WTC11 (cell line): ENCODE data around the gene BDH2. TPM values are rescaled to one million over a fixed set of nuclear protein-coding genes. Genes with fewer than 3 reads are reported as not detected.

ENCODE experiments used
- ATAC-seq: fragments of 200-7000 bp; cut with Tn5 transposase; 2 replicates; pipeline ENCODE4 v1.10.0; 2021; ENCODE audit warnings: mild to moderate bottlenecking, moderate library complexity
- CTCF ChIA-PET: fragments of 300-600 bp; sonication (Branson Sonifier 250); formaldehyde crosslinking; loops from one replicate; lab custom pipeline; 2021; ENCODE audit warnings: antibody characterized with exemption; lab: Charles Lee
- POLR2A ChIA-PET: fragments of 350-600 bp; sonication (Branson Sonifier 250); formaldehyde crosslinking; loops from one replicate; lab custom pipeline; 2021; ENCODE audit warnings: antibody characterized with exemption; lab: Charles Lee
- DNase-seq: peaks from one replicate; pipeline ENCODE4 v3.0.0; 2021; ENCODE audit warnings: low spot score
- H3K27ac Mint-ChIP-seq: 2 replicates; pipeline ENCODE4 v1.8.0; 2021; ENCODE audit warnings: mixed read lengths
- H3K27me3 Mint-ChIP-seq: 2 replicates; pipeline ENCODE4 v1.8.0; 2021; ENCODE audit warnings: low read depth, mild to moderate bottlenecking, moderate library complexity, mixed read lengths
- H3K36me3 Mint-ChIP-seq: 2 replicates; pipeline ENCODE4 v1.8.0; 2021; ENCODE audit warnings: mixed read lengths
- H3K4me1 Mint-ChIP-seq: 2 replicates; pipeline ENCODE4 v1.8.0; 2022; ENCODE audit warnings: mixed read lengths
- H3K4me3 Mint-ChIP-seq: 2 replicates; pipeline ENCODE4 v1.8.0; 2021; ENCODE audit warnings: mild to moderate bottlenecking, moderate library complexity, mixed read lengths
- H3K9me3 Mint-ChIP-seq: 2 replicates; pipeline ENCODE4 v1.8.0; 2021; ENCODE audit warnings: mixed read lengths
- AFF4 ChIP-seq: sonication (generic); formaldehyde crosslinking; IDR thresholded peaks from 2 replicates; pipeline ENCODE4 v1.8.1; 2023; ENCODE audit warnings: mild to moderate bottlenecking, missing genetic modification reagents, borderline replicate concordance
- ATF1 ChIP-seq: sonication (generic); formaldehyde crosslinking; IDR thresholded peaks from 2 replicates; pipeline ENCODE4 v1.8.1; 2023; ENCODE audit warnings: mild to moderate bottlenecking, moderate library complexity, missing genetic modification reagents
- ATF3 ChIP-seq: sonication (generic); formaldehyde crosslinking; conservative IDR thresholded peaks from 2 replicates; pipeline ENCODE4 v1.8.1; 2022; ENCODE audit warnings: mild to moderate bottlenecking, missing genetic modification reagents
- CBFB ChIP-seq: sonication (generic); formaldehyde crosslinking; IDR thresholded peaks from 2 replicates; pipeline ENCODE4 v1.8.1; 2022; ENCODE audit warnings: mild to moderate bottlenecking, low read depth, missing genetic modification reagents
- FOXP1 ChIP-seq: sonication (generic); formaldehyde crosslinking; IDR thresholded peaks from 2 replicates; pipeline ENCODE4 v1.8.0; 2022; ENCODE audit warnings: missing genetic modification reagents, mild to moderate bottlenecking, moderate library complexity, borderline replicate concordance
- GRHL2 ChIP-seq: fragments of 250-450 bp; sonication (Bioruptor Pico); IDR thresholded peaks from 2 replicates; pipeline ENCODE4 v1.8.0; 2022; ENCODE audit warnings: mild to moderate bottlenecking, moderate library complexity; ENCODE audit not compliant: insufficient replicate concordance, severe bottlenecking
- GTF2I ChIP-seq: fragments of 250-450 bp; sonication (Bioruptor Pico); conservative IDR thresholded peaks from 2 replicates; pipeline ENCODE4 v1.4.0; 2021; ENCODE audit warnings: mild to moderate bottlenecking
- MLX ChIP-seq: sonication (generic); formaldehyde crosslinking; IDR thresholded peaks from 2 replicates; pipeline ENCODE4 v1.8.1; 2023; ENCODE audit warnings: mild to moderate bottlenecking, missing genetic modification reagents, moderate library complexity
- OVOL2 ChIP-seq: fragments of 250-450 bp; sonication (Bioruptor Pico); IDR thresholded peaks from 2 replicates; pipeline ENCODE4 v1.9.0; 2021; ENCODE audit warnings: mild to moderate bottlenecking, borderline replicate concordance
- RELA ChIP-seq: sonication (generic); formaldehyde crosslinking; IDR thresholded peaks from 2 replicates; pipeline ENCODE4 v1.8.1; 2022; ENCODE audit warnings: missing genetic modification reagents, mild to moderate bottlenecking, borderline replicate concordance
- SMAD3 ChIP-seq: sonication (generic); formaldehyde crosslinking; IDR thresholded peaks from 2 replicates; pipeline ENCODE4 v1.8.0; 2022; ENCODE audit warnings: missing genetic modification reagents, mild to moderate bottlenecking, borderline replicate concordance
- USF1 ChIP-seq: sonication (generic); formaldehyde crosslinking; IDR thresholded peaks from 2 replicates; pipeline ENCODE4 v1.8.0; 2022; ENCODE audit warnings: mild to moderate bottlenecking, missing genetic modification reagents
- ZBTB21 ChIP-seq: sonication (generic); formaldehyde crosslinking; IDR thresholded peaks from 2 replicates; pipeline ENCODE4 v1.8.1; 2023; ENCODE audit warnings: mild to moderate bottlenecking, missing genetic modification reagents, borderline replicate concordance
- ZNF121 ChIP-seq: sonication (generic); formaldehyde crosslinking; IDR thresholded peaks from 2 replicates; pipeline ENCODE4 v1.8.0; 2023; ENCODE audit warnings: missing genetic modification reagents
- ZNF425 ChIP-seq: fragments of 250-450 bp; sonication (Bioruptor Pico); conservative IDR thresholded peaks from 2 replicates; pipeline ENCODE4 v1.9.0; 2021; ENCODE audit warnings: mild to moderate bottlenecking
- total RNA-seq: library from RNA; stranded (reverse); gene quantifications from 3 replicates; pipeline ENCODE4 v1.2.3, GENCODE V29; 2021

The BDH2 gene
- total RNA-seq, 1 experiment from 2014 or later, result 39.6 TPM

- TF ChIP-seq ZNF425 (CRISPR knock-in tag) (no peak), ZNF121 (CRISPR knock-in tag) (no peak), OVOL2 (CRISPR knock-in tag) (no peak), USF1 (CRISPR knock-in tag) (no peak)
Observed at GRCh38 chr4:103060453-103061148, 39.0 kb downstream of the BDH2 start (continued).

GRCh38 chr4:103054030-103054429 lies 45.6 kb downstream of the BDH2 start:
- ATAC-seq (no peak), DNase-seq (no peak)
- ChIA-PET CTCF (interaction anchor here (0.8 kb wide), 1 partner anchor 9 kb away, joined by 3 read pairs; no protein-coding TSS in a partner anchor), POLR2A (no interaction called here)
- H3K27me3 Mint-ChIP-seq, result no peaks in the 10 kb centered on the region
- TF ChIP-seq ATF3 (CRISPR knock-in tag), result no peak
- TF ChIP-seq MLX, result no peak
- no peak for TF ChIP-seq ZBTB21
- TF ChIP-seq CBFB, result no peak
- TF ChIP-seq GRHL2 (CRISPR knock-in tag), result no peak
- TF ChIP-seq FOXP1 (CRISPR knock-in tag), result no peak
- no peak for TF ChIP-seq ATF1 (CRISPR knock-in tag)
- TF ChIP-seq USF1 (CRISPR knock-in tag), result no peak
- TF ChIP-seq SMAD3 (CRISPR knock-in tag), result no peak
- no peak for TF ChIP-seq RELA
- TF ChIP-seq AFF4 (CRISPR knock-in tag), result no peak
- no peak overlapping the region for H3K4me3 Mint-ChIP-seq
- H3K27ac Mint-ChIP-seq, result no peak overlapping the region
- no peaks in the 10 kb centered on the region for H3K9me3 Mint-ChIP-seq
- H3K4me1 Mint-ChIP-seq, result no peaks in the 10 kb centered on the region
- H3K36me3 Mint-ChIP-seq, result no peaks in the 10 kb centered on the region

- Mint-ChIP-seq H3K9me3 (no peaks in the 10 kb centered on the region), H3K36me3 (no peaks in the 10 kb centered on the region), H3K4me3 (no peak overlapping the region), H3K4me1 (no peaks in the 10 kb centered on the region), H3K27ac (no peak overlapping the region), H3K27me3 (no peaks in the 10 kb centered on the region)
- no peak for TF ChIP-seq GTF2I (CRISPR knock-in tag)
- ChIA-PET POLR2A (no interaction called here), CTCF (interaction anchor here (1.0 to 1.1 kb wide), 2 partner anchors 10 to 47 kb away, joined by 4 to 6 read pairs; partner anchors contain the start of gene BDH2)
- DNase-seq (no peak), ATAC-seq (no peak)
Observed at GRCh38 chr4:103052779-103053178, 46.9 kb downstream of the BDH2 start.
